GM21528 (cell line): ENCODE results near the gene KLC1.

ENCODE experiments used
- ATAC-seq: cut with Tn5 transposase; IDR thresholded peaks from one replicate; pipeline ENCODE4 v1.9.1; 2021; ENCODE audit warnings: mild to moderate bottlenecking, moderate library complexity; ENCODE audit not compliant: unreplicated experiment, low FRiP score

The KLC1 gene

GRCh38 chr14:103743691-103744090 lies 114.7 kb downstream of the KLC1 start:
- no peak for ATAC-seq

GRCh38 chr14:103744621-103745395 lies 115.8 kb downstream of the KLC1 start:
- ATAC-seq = no peak

- ATAC-seq = no peak
These were observed 116.4 kb downstream of the KLC1 start for GRCh38 chr14:103745424-103745823.

- ATAC-seq = no peak
These were observed 117.7 kb downstream of the KLC1 start for GRCh38 chr14:103746701-103747100.

GRCh38 chr14:103748534-103748857 lies 119.5 kb downstream of the KLC1 start:
- no peak for ATAC-seq

GRCh38 chr14:103749452-103749851 lies 120.4 kb downstream of the KLC1 start:
- ATAC-seq = no peak

GRCh38 chr14:103749860-103750259 lies 120.8 kb downstream of the KLC1 start:
- no peak for ATAC-seq
